H1 (cell line): ENCODE data around the gene SGSM1. TPM values are rescaled to one million over a fixed set of nuclear protein-coding genes. Genes with fewer than 3 reads are reported as not detected.

Source experiments
- CTCF ChIP-seq, 3 experiments: IDR thresholded peaks; 1 replicate in 2 of 3; 2 replicates in 1 of 3; pipeline versions ENCODE4 v1.5.1 to v1.6.1; 2011; ENCODE audit warnings: low read length in 3 of 3, mild to moderate bottlenecking in 3 of 3, inconsistent platforms in 2 of 3, low read depth in 1 of 3, moderate library complexity in 1 of 3; ENCODE audit not compliant: insufficient read depth in 1 of 3; ENCODE audit errors: control extremely low read depth in 1 of 3
- EZH2 ChIP-seq: fragments of 200-600 bp; sonication (generic); IDR thresholded peaks from 2 replicates; pipeline ENCODE4 v1.7.1; 2012; ENCODE audit warnings: low read depth, mild to moderate bottlenecking, moderate library complexity, low read length, inconsistent platforms; ENCODE audit not compliant: severe bottlenecking
- NANOG ChIP-seq: IDR thresholded peaks from 2 replicates; pipeline ENCODE4 v1.6.1; 2011; ENCODE audit warnings: low read length, low read depth, mild to moderate bottlenecking, inconsistent platforms; ENCODE audit not compliant: insufficient read depth, poor library complexity, severe bottlenecking
- SIN3A ChIP-seq, 2 experiments: IDR thresholded peaks in 1 of 2; conservative IDR thresholded peaks in 1 of 2; 2 replicates each; pipeline ENCODE4 v1.6.1; 2011 to 2012; ENCODE audit warnings: low read length in 2 of 2, improper control_type of control experiment in 1 of 2, low read depth in 1 of 2, mild to moderate bottlenecking in 1 of 2
- polyA plus RNA-seq, 7 experiments: library from polyadenylated mRNA; depleted of rRNA in 3 of 7; stranded (reverse) in 5 of 7; unstranded in 2 of 7; fragments of >200 nt in 5 of 7; fragments of 200-250 nt in 2 of 7; gene quantifications; 1 replicate in 5 of 7; 2 replicates in 1 of 7; 4 replicates in 1 of 7; pipeline versions ENCODE4 v1.2.1 to v1.2.3, GENCODE V29; 2011 to 2013; ENCODE audit warnings: missing spikeins in 2 of 7, mixed read lengths in 2 of 7
- total RNA-seq: library from RNA; stranded (reverse); fragmentation: NEBNext Ultra II Directional; extraction: Animal tissue kit (Norgen Biotek cat#: 25700); gene quantifications from 2 replicates; pipeline ENCODE4 v1.2.1, GENCODE V29; 2021

SGSM1 gene
- total and polyA plus RNA-seq, 2 of the 8 experiments (the other 6 are each of a cell fraction or from before 2014, with no cell fraction given) = 2.8 to 5.2 TPM

- TF ChIP-seq CTCF (IDR thresholded peaks at IDR 0.05; ENCODE audit: control extremely low read depth in 1 of 3, insufficient read depth in 1 of 3, low read depth in 1 of 3, low read length in 3 of 3) (no peak), NANOG (no peak), EZH2 (no peak), SIN3A (conservative IDR thresholded peaks at IDR 0.05 in 1 of 2, IDR thresholded peaks at IDR 0.05 in 1 of 2; ENCODE audit: low read depth in 1 of 2, low read length in 2 of 2) (no peak)
These were observed 10.0 kb upstream of the SGSM1 start (continued) for GRCh38 chr22:24796056-24796455.
